H9 (cell line): ENCODE data around the gene METTL4. TPM values are rescaled to one million over a fixed set of nuclear protein-coding genes. Genes with fewer than 3 reads are reported as not detected.
A peak's percentile ranks its signal among the peaks of the same experiment; 100 is the strongest.

Source experiments
- DNase-seq: peaks from one replicate; pipeline ENCODE4 v3.0.0-alpha.2; 2017
- H2AFZ ChIP-seq: one replicate; pipeline ENCODE4 v1.6.1; 2013; ENCODE audit warnings: mild to moderate bottlenecking, low read length, control low read depth, moderate library complexity
- H2AK5ac ChIP-seq: 2 replicates; pipeline ENCODE4 v1.6.1; 2013; ENCODE audit warnings: low read length, control low read depth, mixed read lengths; ENCODE audit not compliant: insufficient read length
- H2BK120ac ChIP-seq: one replicate; pipeline ENCODE4 v1.6.1; 2013; ENCODE audit warnings: low read depth, mild to moderate bottlenecking, low read length, control low read depth, inconsistent platforms; ENCODE audit not compliant: poor library complexity, severe bottlenecking
- H2BK12ac ChIP-seq: 2 replicates; pipeline ENCODE4 v1.6.1; 2013; ENCODE audit warnings: low read length, control low read depth, mixed read lengths, low read depth; ENCODE audit not compliant: insufficient read length
- H2BK15ac ChIP-seq: 2 replicates; pipeline ENCODE4 v1.6.1; 2013; ENCODE audit warnings: low read depth, low read length, control low read depth
- H2BK20ac ChIP-seq: one replicate; pipeline ENCODE4 v1.6.1; 2013; ENCODE audit warnings: low read depth, mild to moderate bottlenecking, low read length, control low read depth, inconsistent platforms; ENCODE audit not compliant: poor library complexity, severe bottlenecking
- H2BK5ac ChIP-seq: 2 replicates; pipeline ENCODE4 v1.6.1; 2013; ENCODE audit warnings: low read length, control low read depth, mixed read lengths; ENCODE audit not compliant: insufficient read length
- H3K14ac ChIP-seq: 2 replicates; pipeline ENCODE4 v1.6.1; 2013; ENCODE audit warnings: low read length, control low read depth; ENCODE audit not compliant: insufficient read depth
- H3K18ac ChIP-seq: 2 replicates; pipeline ENCODE4 v1.6.1; 2013; ENCODE audit warnings: low read depth, mild to moderate bottlenecking, mixed read lengths, low read length, control low read depth; ENCODE audit not compliant: insufficient read length
- H3K23ac ChIP-seq: 2 replicates; pipeline ENCODE4 v1.6.1; 2013; ENCODE audit warnings: low read length, control low read depth, mixed read lengths, low read depth; ENCODE audit not compliant: insufficient read length
- H3K23me2 ChIP-seq: 2 replicates; pipeline ENCODE4 v1.6.1; 2013; ENCODE audit warnings: low read depth, mild to moderate bottlenecking, mixed read lengths, low read length, control low read depth; ENCODE audit not compliant: insufficient read length, poor library complexity, severe bottlenecking
- H3K27ac ChIP-seq: 2 replicates; pipeline ENCODE4 v1.5.1; 2013; ENCODE audit warnings: low read length, control low read depth, mixed read lengths, low read depth; ENCODE audit not compliant: insufficient read length
- H3K27me3 ChIP-seq: 2 replicates; pipeline ENCODE4 v1.6.1; 2013; ENCODE audit warnings: low read length, control low read depth, inconsistent platforms; ENCODE audit not compliant: insufficient read depth
- H3K4ac ChIP-seq: 2 replicates; pipeline ENCODE4 v1.6.1; 2013; ENCODE audit warnings: low read depth, mild to moderate bottlenecking, control low read depth, inconsistent platforms, low read length, moderate library complexity
- H3K4me1 ChIP-seq: 2 replicates; pipeline ENCODE4 v1.6.1; 2013; ENCODE audit warnings: low read length, control low read depth, inconsistent platforms; ENCODE audit not compliant: insufficient read depth
- H3K4me2 ChIP-seq: 2 replicates; pipeline ENCODE4 v1.6.1; 2013; ENCODE audit warnings: low read length, control low read depth, mixed read lengths; ENCODE audit not compliant: insufficient read length, insufficient read depth
- H3K56ac ChIP-seq: 2 replicates; pipeline ENCODE4 v1.6.1; 2013; ENCODE audit warnings: low read depth, mild to moderate bottlenecking, mixed read lengths, low read length, control low read depth; ENCODE audit not compliant: insufficient read length
- H3K79me1 ChIP-seq: 2 replicates; pipeline ENCODE4 v1.6.1; 2013; ENCODE audit warnings: low read depth, mild to moderate bottlenecking, moderate library complexity, low read length, control low read depth, inconsistent platforms; ENCODE audit not compliant: insufficient read depth, poor library complexity, severe bottlenecking
- H3K79me2 ChIP-seq: 2 replicates; pipeline ENCODE4 v1.6.1; 2013; ENCODE audit warnings: low read length, control low read depth, inconsistent platforms; ENCODE audit not compliant: insufficient read depth
- H3K9ac ChIP-seq: 2 replicates; pipeline ENCODE4 v1.6.1; 2013; ENCODE audit warnings: low read length, control low read depth, mixed read lengths; ENCODE audit not compliant: insufficient read length; ENCODE audit errors: extremely low read depth
- H3K9me3 ChIP-seq: one replicate; pipeline ENCODE4 v1.6.1; 2013; ENCODE audit warnings: low read depth, low read length, inconsistent platforms; ENCODE audit not compliant: control insufficient read depth
- H3T11ph ChIP-seq: one replicate; pipeline ENCODE4 v1.6.1; 2013; ENCODE audit warnings: mild to moderate bottlenecking, low read length, control low read depth, inconsistent platforms
- H4K20me1 ChIP-seq: one replicate; pipeline ENCODE4 v1.6.1; 2013; ENCODE audit not compliant: control insufficient read depth, insufficient read length, insufficient read depth
- H4K5ac ChIP-seq: 2 replicates; pipeline ENCODE4 v1.6.1; 2013; ENCODE audit warnings: low read depth, mild to moderate bottlenecking, mixed read lengths, low read length, control low read depth; ENCODE audit not compliant: insufficient read length
- H4K8ac ChIP-seq: replicated peaks from 2 replicates; pipeline ENCODE4 v1.6.1; 2013; ENCODE audit warnings: low read length, control low read depth, mixed read lengths, low read depth; ENCODE audit not compliant: insufficient read length
- H4K91ac ChIP-seq: 2 replicates; pipeline ENCODE4 v1.6.1; 2013; ENCODE audit warnings: low read depth, mild to moderate bottlenecking, moderate library complexity, mixed read lengths, low read length, control low read depth; ENCODE audit not compliant: insufficient read length
- H3K27ac Mint-ChIP-seq, 3 experiments: 2 replicates in 2 of 3; 3 replicates in 1 of 3; pipeline ENCODE4 v1.8.0; 2020 to 2021; ENCODE audit warnings: mixed read lengths in 3 of 3, mild to moderate bottlenecking in 1 of 3, moderate library complexity in 1 of 3
- H3K27me3 Mint-ChIP-seq: 2 replicates; pipeline ENCODE4 v1.8.0; 2021; ENCODE audit warnings: low read depth, mild to moderate bottlenecking, moderate library complexity, mixed read lengths
- H3K36me3 Mint-ChIP-seq, 3 experiments: 2 replicates in 2 of 3; 3 replicates in 1 of 3; pipeline ENCODE4 v1.8.0; 2020 to 2021; ENCODE audit warnings: low read depth in 3 of 3, mixed read lengths in 3 of 3; ENCODE audit not compliant: insufficient read depth in 1 of 3
- H3K4me1 Mint-ChIP-seq, 2 experiments: 2 replicates each; pipeline ENCODE4 v1.8.0; 2020; ENCODE audit warnings: mixed read lengths in 2 of 2
- H3K4me3 Mint-ChIP-seq, 2 experiments: 2 replicates in 1 of 2; 3 replicates in 1 of 2; pipeline ENCODE4 v1.8.0; 2020 to 2021; ENCODE audit warnings: mild to moderate bottlenecking in 2 of 2, mixed read lengths in 2 of 2, moderate library complexity in 1 of 2
- H3K9me3 Mint-ChIP-seq, 2 experiments: 2 replicates in 1 of 2; 3 replicates in 1 of 2; pipeline ENCODE4 v1.8.0; 2020; ENCODE audit warnings: mild to moderate bottlenecking in 2 of 2, mixed read lengths in 2 of 2, moderate library complexity in 1 of 2
- CTCF ChIP-seq: fragments of 200-600 bp; sonication (generic); conservative IDR thresholded peaks from 3 replicates; pipeline ENCODE4 v1.8.0; 2021; ENCODE audit warnings: antibody characterized with exemption, mild to moderate bottlenecking
- WGBS: extraction: QIAGEN DNeasy Blood & Tissue Kit; methylation state at CpG from one replicate; pipeline ENCODE4 v1.1.7; 2013; ENCODE audit warnings: missing lambda C conversion rate, low lambda C conversion rate, mixed read lengths; ENCODE audit not compliant: insufficient read length; ENCODE audit errors: extremely low coverage; 5-methylcytosine and 5-hydroxymethylcytosine counted together
- total RNA-seq: library from RNA; stranded (reverse); gene quantifications from 2 replicates; pipeline ENCODE4 v1.2.1, GENCODE V29; 2021

The METTL4 gene
- total RNA-seq, 1 experiment from 2014 or later = 14.2 TPM

DNA sequence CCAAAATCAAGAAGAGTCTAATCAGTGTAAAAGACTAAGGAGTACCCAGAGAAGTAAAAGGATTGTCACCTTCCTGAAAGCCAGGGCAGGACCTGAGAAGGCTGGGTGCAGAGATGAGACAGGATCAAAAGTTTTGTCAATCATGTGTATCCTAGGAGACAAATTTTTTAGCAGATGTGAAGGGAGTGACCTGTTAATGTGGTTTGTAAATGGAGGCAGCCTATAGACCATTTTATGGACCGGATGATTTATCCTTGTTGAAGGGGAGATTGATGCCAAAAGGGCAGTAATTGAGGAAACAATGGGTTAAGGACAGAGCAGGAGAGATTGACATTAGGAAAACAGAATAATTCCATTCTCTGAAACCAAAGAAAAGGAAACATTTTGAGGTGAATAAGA is 865 bp upstream of the METTL4 start:
- no peak overlapping the region for H3K56ac ChIP-seq
- peak overlapping the region; percentile 90 for H3K9ac ChIP-seq
- peaks cover 5% of the 10 kb centered on the region; the same call in 1 of the 2 replicates for H3K4me1 ChIP-seq
- H3K9me3 ChIP-seq = no peaks in the 10 kb centered on the region
- no peak overlapping the region for H2AK5ac ChIP-seq
- TF ChIP-seq CTCF = no peak
- H3K4me2 ChIP-seq = peak overlapping the region; percentile 94
- H3T11ph ChIP-seq = no peak overlapping the region
- H3K79me2 ChIP-seq = peaks cover 20% of the 10 kb centered on the region; the same call in 1 of the 2 replicates
- no peak overlapping the region for H2AFZ ChIP-seq
- no peak overlapping the region for H2BK12ac ChIP-seq
- H2BK120ac ChIP-seq = no peak overlapping the region
- H4K91ac ChIP-seq = no peak overlapping the region
- H3K27ac ChIP-seq = no peak overlapping the region
- H3K23ac ChIP-seq = no peak overlapping the region
- no peak overlapping the region for H3K18ac ChIP-seq
- H3K14ac ChIP-seq = no peak overlapping the region
- H2BK20ac ChIP-seq = no peak overlapping the region
- no peak overlapping the region for H4K8ac ChIP-seq
- H4K5ac ChIP-seq = no peak overlapping the region
- Mint-ChIP-seq H3K27me3 (no peaks in the 10 kb centered on the region), H3K9me3 (no peaks in the 10 kb centered on the region; a peak in 1 of 5 replicates), H3K4me3 (peak overlapping the region; percentile 96 to 99), H3K36me3 (peaks cover 11 to 29% (median 27%) of the 10 kb centered on the region in 3 experiments; a peak in 6 of 7 replicates), H3K4me1 (peaks cover 27 to 29% of the 10 kb centered on the region in 2 experiments), H3K27ac (peak overlapping the region; percentile 99; a peak in 6 of 7 replicates)
- no peaks in the 10 kb centered on the region for H3K27me3 ChIP-seq
- no peak overlapping the region for H2BK15ac ChIP-seq
- no CpG with 5 or more reads among the region's 1 CpG for WGBS
- peaks cover 3% of the 10 kb centered on the region for H3K79me1 ChIP-seq
- DNase-seq = no peak
- no peak overlapping the region for H2BK5ac ChIP-seq
- H4K20me1 ChIP-seq = no peaks in the 10 kb centered on the region
- peaks cover 14% of the 10 kb centered on the region for H3K23me2 ChIP-seq
- no peak overlapping the region for H3K4ac ChIP-seq
